Natural killer cell (primary cell): ENCODE measurements around the gene VWA2. TPM values are rescaled to one million over a fixed set of nuclear protein-coding genes. Genes with fewer than 3 reads are reported as not detected.

Experiments used
- ATAC-seq, 3 donors: fragments of 150-1000 bp in 2 of 3; fragments of 200-7000 bp in 1 of 3; cut with Tn5 transposase; 1 replicate in 1 of 3; 2 replicates in 2 of 3; pipeline ENCODE4 v1.10.0; 2021; ENCODE audit warnings: mild to moderate bottlenecking in 2 of 3, moderate library complexity in 2 of 3
- DNase-seq, 2 donors: peaks; one replicate each; pipeline versions ENCODE4 v3.0.0 to v3.0.0-alpha.2; 2013 to 2021; ENCODE audit warnings: mixed read lengths in 1 of 2
- H3K27ac ChIP-seq: one replicate; pipeline ENCODE4 v1.5.1; 2013; ENCODE audit warnings: mild to moderate bottlenecking, low read length
- H3K27me3 ChIP-seq: one replicate; pipeline ENCODE4 v1.6.1; 2013; ENCODE audit warnings: low read length; ENCODE audit not compliant: control insufficient read depth, insufficient read depth
- H3K36me3 ChIP-seq: one replicate; pipeline ENCODE4 v1.6.1; 2013; ENCODE audit warnings: low read length; ENCODE audit not compliant: control insufficient read depth, insufficient read depth
- H3K4me1 ChIP-seq: one replicate; pipeline ENCODE4 v1.6.1; 2013; ENCODE audit warnings: low read length; ENCODE audit not compliant: control insufficient read depth, insufficient read depth
- H3K4me3 ChIP-seq: one replicate; pipeline ENCODE4 v1.5.1; 2013; ENCODE audit warnings: low read length
- H3K9me3 ChIP-seq: one replicate; pipeline ENCODE4 v1.6.1; 2013; ENCODE audit warnings: low read length; ENCODE audit not compliant: control insufficient read depth, insufficient read depth
- H3K27ac Mint-ChIP-seq, 2 donors: one replicate each; pipeline ENCODE4 v1.8.0; 2022; ENCODE audit warnings: mild to moderate bottlenecking in 2 of 2, mixed read lengths in 2 of 2, moderate library complexity in 1 of 2
- H3K27me3 Mint-ChIP-seq, 2 donors: one replicate each; pipeline ENCODE4 v1.8.0; 2022; ENCODE audit warnings: low read depth in 2 of 2, mixed read lengths in 2 of 2
- H3K36me3 Mint-ChIP-seq: one replicate; pipeline ENCODE4 v1.8.0; 2022; ENCODE audit warnings: mixed read lengths
- H3K4me1 Mint-ChIP-seq, 2 donors: one replicate each; pipeline ENCODE4 v1.8.0; 2022; ENCODE audit warnings: mixed read lengths in 2 of 2
- H3K4me3 Mint-ChIP-seq: one replicate; pipeline ENCODE4 v1.8.0; 2022; ENCODE audit warnings: mild to moderate bottlenecking, moderate library complexity, mixed read lengths
- H3K9me3 Mint-ChIP-seq, 2 donors: one replicate each; pipeline ENCODE4 v1.8.0; 2022; ENCODE audit warnings: mixed read lengths in 2 of 2
- CTCF ChIP-seq: fragments of 200-600 bp; IDR thresholded peaks from one replicate; pipeline ENCODE4 v1.8.0; 2022; ENCODE audit warnings: antibody characterized with exemption
- WGBS: methylation state at CpG from one replicate; pipeline ENCODE4 v1.1.7; 2013; ENCODE audit warnings: missing lambda C conversion rate; ENCODE audit not compliant: insufficient coverage; 5-methylcytosine and 5-hydroxymethylcytosine counted together
- intact Hi-C: fragments of 100-400 bp; cut with micrococcal nuclease; formaldehyde crosslinking; loops from one replicate; pipeline ENCODE4 v1.14.2; 2022
- total RNA-seq, 4 donors: library from RNA; stranded (reverse); fragments of 120-200 nt in 1 of 4; gene quantifications; one replicate each; pipeline versions ENCODE4 v1.2.3 to v1.2.4, GENCODE V29; 2013 to 2022

VWA2 gene
- total RNA-seq, 3 donors from 2014 or later (not counting 1 experiment from before 2014, with no cell fraction given) = not detected

GRCh38 chr10:114305521-114305925 lies 66.5 kb downstream of the VWA2 start:
- intact Hi-C loops = loop anchor here (10.0 kb wide), 2 partner anchors 149 to 829 kb away; no protein-coding TSS in a partner anchor
- 98% methylated on average over 18 of the region's 18 CpGs for WGBS

GRCh38 chr10:114306116-114306973 lies 67.3 kb downstream of the VWA2 start:
- WGBS = 94% methylated on average over 12 of the region's 19 CpGs
- no peaks in the 10 kb centered on the region for H3K36me3 ChIP-seq
- Mint-ChIP-seq H3K4me3 (peak overlapping the region; percentile 40), H3K36me3 (no peaks in the 10 kb centered on the region), H3K9me3 (no peaks in the 10 kb centered on the region), H3K27me3 (no peaks in the 10 kb centered on the region), H3K4me1 (peaks cover 11 to 13% of the 10 kb centered on the region in 2 donors), H3K27ac (no peak overlapping the region)
- no peak for TF ChIP-seq CTCF
- ATAC-seq (no peak), DNase-seq (no peak)
- H3K4me1 ChIP-seq = peaks cover 18% of the 10 kb centered on the region
- no peak overlapping the region for H3K27ac ChIP-seq
- no peaks in the 10 kb centered on the region for H3K27me3 ChIP-seq
- H3K4me3 ChIP-seq = no peak overlapping the region
- intact Hi-C loops = loop anchor here (10.0 kb wide), 2 partner anchors 148 to 828 kb away; no protein-coding TSS in a partner anchor
- H3K9me3 ChIP-seq = no peaks in the 10 kb centered on the region

More at GRCh38 chr10:114305521-114305925, 66.5 kb downstream of the VWA2 start:
- TF ChIP-seq CTCF = no peak
- Histone ChIP-seq H3K27ac (no peak overlapping the region), H3K4me1 (peaks cover 18% of the 10 kb centered on the region), H3K4me3 (no peak overlapping the region), H3K36me3 (no peaks in the 10 kb centered on the region), H3K9me3 (no peaks in the 10 kb centered on the region), H3K27me3 (no peaks in the 10 kb centered on the region)
- DNase-seq = no peak
- H3K27me3 Mint-ChIP-seq = no peaks in the 10 kb centered on the region
- H3K36me3 Mint-ChIP-seq = no peaks in the 10 kb centered on the region
- H3K27ac Mint-ChIP-seq = no peak overlapping the region
- peaks cover 11 to 13% of the 10 kb centered on the region in 2 donors for H3K4me1 Mint-ChIP-seq
- no peak for ATAC-seq
- peak overlapping the region; percentile 90 for H3K4me3 Mint-ChIP-seq
- no peaks in the 10 kb centered on the region for H3K9me3 Mint-ChIP-seq

- Histone ChIP-seq H3K27ac (no peak overlapping the region), H3K4me1 (peaks cover 18% of the 10 kb centered on the region), H3K36me3 (no peaks in the 10 kb centered on the region), H3K27me3 (no peaks in the 10 kb centered on the region), H3K4me3 (no peak overlapping the region), H3K9me3 (no peaks in the 10 kb centered on the region)
- 70% methylated on average over 10 of the region's 10 CpGs for WGBS
- no peak for TF ChIP-seq CTCF
- Mint-ChIP-seq H3K9me3 (no peaks in the 10 kb centered on the region), H3K27ac (no peak overlapping the region), H3K4me1 (peaks cover 11 to 13% of the 10 kb centered on the region in 2 donors), H3K36me3 (no peaks in the 10 kb centered on the region), H3K27me3 (no peaks in the 10 kb centered on the region), H3K4me3 (no peak overlapping the region)
- ATAC-seq (no peak), DNase-seq (no peak)
- intact Hi-C loops = loop anchor here (10.0 kb wide), 2 partner anchors 147 to 827 kb away; no protein-coding TSS in a partner anchor
Observed at GRCh38 chr10:114307731-114308130, 68.7 kb downstream of the VWA2 start.
